Psoas muscle (tissue), 8 donors: Measurements from ENCODE around the gene CNGB1. TPM values are rescaled to one million over a fixed set of nuclear protein-coding genes. Genes with fewer than 3 reads are reported as not detected.

ENCODE experiments used
- ATAC-seq, 4 donors: fragments of 200-7000 bp; cut with Tn5 transposase; one replicate each; pipeline ENCODE4 v1.9.1; 2020; ENCODE audit warnings: moderate library complexity in 3 of 4, mild to moderate bottlenecking in 2 of 4
- DNase-seq, 2 donors: peaks; one replicate each; pipeline ENCODE4 v3.0.0-alpha.2; 2020
- H3K27ac ChIP-seq: fragments of 200-600 bp; one replicate; pipeline ENCODE4 v1.8.0; 2022
- H3K27me3 ChIP-seq, 3 donors: fragments of 200-600 bp in 1 of 3; one replicate each; pipeline versions ENCODE4 v1.6.1 to v1.8.0; 2013 to 2022; ENCODE audit warnings: low read length in 2 of 3, mild to moderate bottlenecking in 2 of 3, moderate library complexity in 1 of 3; ENCODE audit not compliant: insufficient read depth in 3 of 3
- H3K36me3 ChIP-seq, 2 donors: fragments of 200-600 bp in 1 of 2; one replicate each; pipeline versions ENCODE4 v1.6.1 to v1.8.0; 2013 to 2022; ENCODE audit warnings: low read depth in 1 of 2, mild to moderate bottlenecking in 1 of 2, moderate library complexity in 1 of 2; ENCODE audit not compliant: insufficient read depth in 1 of 2
- H3K4me1 ChIP-seq: fragments of 200-600 bp; one replicate; pipeline ENCODE4 v1.8.0; 2022
- H3K4me3 ChIP-seq: fragments of 200-600 bp; one replicate; pipeline ENCODE4 v1.8.0; 2022; ENCODE audit warnings: mild to moderate bottlenecking
- H3K9me3 ChIP-seq: fragments of 200-600 bp; one replicate; pipeline ENCODE4 v1.8.0; 2022
- WGBS, 3 donors: extraction: QIAGEN DNeasy Blood & Tissue Kit; methylation state at CpG; one replicate each; pipeline versions ENCODE4 v1.1.6 to v1.1.7; 2013; 5-methylcytosine and 5-hydroxymethylcytosine counted together
- intact Hi-C, 2 donors: fragments of 100-400 bp; cut with DNase I; formaldehyde crosslinking; loops; one replicate each; pipeline versions ENCODE4 v1.11.0 to v1.14.2; 2022
- polyA plus RNA-seq, 3 donors: library from polyadenylated mRNA; stranded (reverse); fragments of 200-250 nt; gene quantifications; one replicate each; pipeline ENCODE4 v1.2.3, GENCODE V29; 2013
- total RNA-seq, 4 donors: library from RNA; stranded (reverse); fragmentation: NEBNext Ultra II Directional in 2 of 4; extraction: Animal tissue kit (Norgen Biotek cat#: 25700) in 2 of 4; gene quantifications; one replicate each; pipeline versions ENCODE4 v1.2.1 to v1.2.4, GENCODE V29; 2021 to 2023
- TF ChIP-seq, protein P1 (sequence below): fragments of 200-600 bp; IDR thresholded peaks from one replicate; pipeline ENCODE4 v1.8.0; 2022; ENCODE audit warnings: antibody characterized with exemption
- donor health status: healthy with polysubstance abuse.
- donor health status: DM: no; HTN: no; CAD: no; lungs with moderate emphysema.
- donor health status: Bipolar disorder and iron deficiency.
- donor health status: healthy.
- donor health status: DM: yes; HTN: yes; CAD: no.
- donor health status: DM: no; HTN: no; CAD: no.
- donor health status: DM: no; HTN: no; CAD: no.
- donor health status: DM: yes; HTN: yes; CAD: no.

CNGB1 gene
- total and polyA plus RNA-seq, 7 donors, result not detected

DNA sequence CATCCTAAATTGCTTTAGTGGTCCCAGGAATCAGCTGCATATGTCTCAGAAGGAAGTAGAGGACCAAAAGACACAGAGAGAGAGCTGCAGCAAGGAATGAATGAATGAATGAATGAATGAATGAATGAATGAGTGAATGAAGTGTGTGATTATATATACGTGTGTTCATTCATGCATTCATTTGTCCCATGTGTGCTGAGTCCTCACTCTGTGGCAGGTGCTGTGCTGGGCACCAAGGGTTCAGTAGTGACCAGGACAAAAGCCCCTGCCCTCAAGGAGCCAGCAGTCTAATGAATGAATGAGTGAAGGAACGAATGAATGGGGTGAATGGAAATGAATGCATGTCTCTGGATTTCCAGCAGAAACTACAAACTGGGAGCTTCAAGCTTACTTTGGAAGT, 9.4 kb downstream of the CNGB1 start:
- ATAC-seq (no peak), DNase-seq (no peak)
- Histone ChIP-seq H3K36me3 (no peaks in the 10 kb centered on the region), H3K9me3 (no peaks in the 10 kb centered on the region), H3K4me3 (no peak overlapping the region), H3K27me3 (peaks cover 0 to 1% (median 0%) of the 10 kb centered on the region in 3 donors), H3K27ac (no peak overlapping the region), H3K4me1 (no peaks in the 10 kb centered on the region)
- TF ChIP-seq, protein P1, sequence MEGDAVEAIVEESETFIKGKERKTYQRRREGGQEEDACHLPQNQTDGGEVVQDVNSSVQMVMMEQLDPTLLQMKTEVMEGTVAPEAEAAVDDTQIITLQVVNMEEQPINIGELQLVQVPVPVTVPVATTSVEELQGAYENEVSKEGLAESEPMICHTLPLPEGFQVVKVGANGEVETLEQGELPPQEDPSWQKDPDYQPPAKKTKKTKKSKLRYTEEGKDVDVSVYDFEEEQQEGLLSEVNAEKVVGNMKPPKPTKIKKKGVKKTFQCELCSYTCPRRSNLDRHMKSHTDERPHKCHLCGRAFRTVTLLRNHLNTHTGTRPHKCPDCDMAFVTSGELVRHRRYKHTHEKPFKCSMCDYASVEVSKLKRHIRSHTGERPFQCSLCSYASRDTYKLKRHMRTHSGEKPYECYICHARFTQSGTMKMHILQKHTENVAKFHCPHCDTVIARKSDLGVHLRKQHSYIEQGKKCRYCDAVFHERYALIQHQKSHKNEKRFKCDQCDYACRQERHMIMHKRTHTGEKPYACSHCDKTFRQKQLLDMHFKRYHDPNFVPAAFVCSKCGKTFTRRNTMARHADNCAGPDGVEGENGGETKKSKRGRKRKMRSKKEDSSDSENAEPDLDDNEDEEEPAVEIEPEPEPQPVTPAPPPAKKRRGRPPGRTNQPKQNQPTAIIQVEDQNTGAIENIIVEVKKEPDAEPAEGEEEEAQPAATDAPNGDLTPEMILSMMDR, result no peak
- 53 to 65% (median 58%) methylated on average over 2 of the region's 2 CpGs for WGBS, 3 donors
- intact Hi-C loops, result no loop called here

DNA sequence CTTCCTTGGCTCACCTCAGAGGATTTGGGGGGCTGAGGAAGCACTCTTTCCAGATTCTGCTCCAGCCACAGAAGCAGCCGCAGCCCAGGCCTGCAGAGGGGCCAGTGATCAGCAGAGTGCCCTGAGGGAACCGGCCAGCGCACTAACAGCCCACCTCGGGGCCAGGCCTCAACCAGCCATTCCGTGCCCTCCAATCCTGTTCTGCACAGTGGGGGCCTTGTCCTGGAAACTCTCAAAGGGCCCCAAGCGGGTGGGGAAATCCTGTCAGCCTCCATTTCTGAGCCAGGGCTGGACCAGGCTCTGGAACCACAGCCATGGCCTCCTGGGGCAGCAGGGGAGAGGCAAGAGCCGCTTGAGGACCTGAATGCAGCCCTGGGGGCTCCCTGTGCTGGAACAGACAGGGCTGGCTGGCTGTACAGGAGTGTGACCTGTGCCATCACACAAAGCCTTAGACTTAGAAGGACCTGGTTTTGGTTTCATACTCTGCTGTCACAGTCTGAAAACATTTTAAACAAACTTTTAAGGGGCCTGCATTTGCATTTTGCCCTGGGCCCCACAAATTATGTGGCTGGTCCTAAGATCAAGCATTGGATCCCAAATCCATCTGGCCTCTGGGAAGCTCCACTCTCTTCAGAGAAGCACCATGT, 10.0 kb downstream of the CNGB1 start:
- intact Hi-C loops, result no loop called here
- Histone ChIP-seq H3K27ac (no peak overlapping the region), H3K4me1 (no peaks in the 10 kb centered on the region), H3K27me3 (peaks cover 0 to 1% (median 0%) of the 10 kb centered on the region in 3 donors), H3K9me3 (no peaks in the 10 kb centered on the region), H3K36me3 (no peaks in the 10 kb centered on the region), H3K4me3 (no peak overlapping the region)
- TF ChIP-seq, protein P1, result no peak
- WGBS, 3 donors, result 87 to 91% (median 89%) methylated on average over 7 of the region's 7 CpGs
- DNase-seq, result no peak
- no peak for ATAC-seq

DNA sequence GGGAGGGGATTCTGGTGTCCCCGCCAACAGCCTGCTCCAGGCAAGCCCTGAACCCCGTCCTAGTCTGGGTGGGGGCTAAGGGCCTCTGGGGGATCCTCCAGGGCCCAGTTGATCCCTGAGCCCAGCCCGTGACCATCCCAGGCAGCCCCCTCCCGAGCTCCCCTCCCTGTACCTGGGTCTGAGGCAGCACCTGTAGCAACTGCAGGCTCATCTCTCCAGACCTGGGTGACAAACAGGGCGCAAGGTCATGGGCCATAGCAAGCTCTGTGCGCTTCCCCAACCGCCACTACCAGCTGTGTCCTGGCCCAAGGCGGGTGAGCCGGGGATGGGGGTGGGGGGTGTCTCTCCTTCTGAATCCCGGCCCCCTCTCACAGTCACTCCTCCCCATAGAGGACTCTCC, 10.6 kb downstream of the CNGB1 start:
- H3K9me3 ChIP-seq, result no peaks in the 10 kb centered on the region
- peaks cover 0 to 1% (median 0%) of the 10 kb centered on the region in 3 donors for H3K27me3 ChIP-seq
- TF ChIP-seq, protein P1, result no peak
- peak in 1 of 4 donors; percentile 21 for ATAC-seq
- intact Hi-C loops, result no loop called here
- H3K4me3 ChIP-seq, result no peak overlapping the region
- H3K27ac ChIP-seq, result no peak overlapping the region
- no peak for DNase-seq
- WGBS, 3 donors, result 80 to 87% (median 81%) methylated on average over 9 to 10 of the region's 10 CpGs
- H3K4me1 ChIP-seq, result no peaks in the 10 kb centered on the region
- no peaks in the 10 kb centered on the region for H3K36me3 ChIP-seq

DNA sequence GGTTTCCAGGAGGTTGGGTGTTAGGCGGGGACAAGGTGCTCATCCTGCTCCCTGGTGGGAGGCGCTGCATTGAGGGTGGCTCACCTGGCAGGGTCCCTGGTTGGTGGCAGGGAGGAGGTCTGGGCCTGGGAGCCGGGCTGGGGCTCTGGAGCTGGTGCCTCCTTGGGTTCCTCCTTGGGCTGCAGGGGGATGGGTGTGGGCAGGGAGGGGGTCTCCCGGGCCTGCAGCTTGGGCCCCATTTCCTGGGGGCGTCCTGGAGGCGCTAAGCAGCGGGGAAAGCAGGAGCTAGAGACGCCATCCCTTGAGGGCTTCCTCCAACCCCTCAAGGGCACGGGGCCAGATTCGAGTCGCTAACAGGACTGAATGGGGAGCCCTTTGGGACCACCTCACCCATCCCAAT, 11.1 kb downstream of the CNGB1 start:
- ATAC-seq, result no peak
- Histone ChIP-seq H3K9me3 (no peaks in the 10 kb centered on the region), H3K4me1 (no peaks in the 10 kb centered on the region), H3K27ac (no peak overlapping the region), H3K4me3 (no peak overlapping the region), H3K36me3 (no peaks in the 10 kb centered on the region), H3K27me3 (peaks cover 0 to 1% (median 0%) of the 10 kb centered on the region in 3 donors)
- intact Hi-C loops, result no loop called here
- TF ChIP-seq, protein P1, result no peak
- DNase-seq, result no peak
- 81 to 88% (median 82%) methylated on average over 9 to 11 of the region's 11 CpGs for WGBS, 3 donors

DNA sequence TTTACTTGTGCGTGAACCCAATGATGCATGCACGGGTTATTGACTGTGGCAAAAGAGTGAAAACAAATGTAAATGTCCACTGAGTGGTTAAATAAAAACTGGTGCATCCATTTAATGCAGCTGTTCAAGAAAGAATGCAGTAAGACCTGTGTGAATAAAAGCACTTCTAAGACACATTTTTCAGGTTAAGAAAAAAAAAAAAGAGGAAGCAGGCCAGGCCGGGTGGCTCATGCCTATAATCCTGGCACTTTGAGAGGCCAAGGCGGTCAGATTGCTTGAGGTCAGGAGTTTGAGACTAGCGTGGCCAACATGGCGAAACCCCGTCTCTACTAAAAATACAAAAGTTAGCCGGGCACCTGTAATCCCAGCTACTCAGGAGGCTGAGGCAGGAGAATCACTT, 11.8 kb downstream of the CNGB1 start:
- TF ChIP-seq, protein P1, result no peak
- 75 to 80% (median 80%) methylated on average over 8 of the region's 8 CpGs for WGBS, 3 donors

More for the DNA sequence above, 11.8 kb downstream of the CNGB1 start:
- Histone ChIP-seq H3K36me3 (no peaks in the 10 kb centered on the region), H3K27ac (no peak overlapping the region), H3K4me1 (no peaks in the 10 kb centered on the region), H3K9me3 (no peaks in the 10 kb centered on the region), H3K4me3 (no peak overlapping the region), H3K27me3 (peaks cover 0 to 1% (median 0%) of the 10 kb centered on the region in 3 donors)
- intact Hi-C loops, result no loop called here
- DNase-seq (no peak), ATAC-seq (no peak)
